HepG2 (cell line): Measurements from ENCODE around the gene ATXN2. TPM values are rescaled to one million over a fixed set of nuclear protein-coding genes. Genes with fewer than 3 reads are reported as not detected.
A peak's percentile ranks its signal among the peaks of the same experiment; 100 is the strongest.

Experiments
- ARNTL ChIP-seq: sonication (generic); formaldehyde crosslinking; IDR thresholded peaks from 2 replicates; pipeline ENCODE4 v1.4.0; 2020; ENCODE audit warnings: mild to moderate bottlenecking, missing genetic modification reagents
- CTCF ChIP-seq: sonication (generic); formaldehyde crosslinking; IDR thresholded peaks from 2 replicates; pipeline ENCODE4 v1.5.0; 2020; ENCODE audit warnings: mild to moderate bottlenecking, missing genetic modification reagents, moderate library complexity
- PATZ1 ChIP-seq: sonication (generic); formaldehyde crosslinking; IDR thresholded peaks from 2 replicates; pipeline ENCODE4 v1.4.0; 2020; ENCODE audit warnings: missing genetic modification reagents
- PRDM15 ChIP-seq: sonication (generic); formaldehyde crosslinking; IDR thresholded peaks from 2 replicates; pipeline ENCODE4 v1.4.0; 2020; ENCODE audit warnings: missing genetic modification reagents
- SMC3 ChIP-seq: IDR thresholded peaks from 2 replicates; pipeline ENCODE4 v1.6.1; 2011; ENCODE audit warnings: low read length, improper control_type of control experiment
- TARDBP ChIP-seq: sonication (generic); formaldehyde crosslinking; IDR thresholded peaks from 2 replicates; pipeline ENCODE4 v1.8.0; 2022; ENCODE audit warnings: mild to moderate bottlenecking, missing genetic modification reagents
- TMF1 ChIP-seq: sonication (generic); formaldehyde crosslinking; IDR thresholded peaks from 2 replicates; pipeline ENCODE4 v1.8.1; 2022; ENCODE audit warnings: low read depth, missing genetic modification reagents
- ZBTB40 ChIP-seq, 2 experiments: fragments of 450-650 bp in 1 of 2; sonication (generic) in 1 of 2; formaldehyde crosslinking in 1 of 2; IDR thresholded peaks; 2 replicates each; pipeline versions ENCODE4 v1.6.1 to v1.8.0; 2016 to 2022; ENCODE audit warnings: antibody characterized with exemption in 1 of 2, mild to moderate bottlenecking in 1 of 2, missing genetic modification reagents in 1 of 2
- ZNF441 ChIP-seq: sonication (generic); formaldehyde crosslinking; IDR thresholded peaks from 2 replicates; pipeline ENCODE4 v1.7.0; 2021; ENCODE audit warnings: missing genetic modification reagents, borderline replicate concordance
- ZNF652 ChIP-seq: IDR thresholded peaks from 2 replicates; pipeline ENCODE4 v1.6.1; 2016; ENCODE audit warnings: low read depth, borderline replicate concordance
- polyA plus RNA-seq, 8 experiments: library from polyadenylated mRNA; depleted of rRNA in 3 of 8; stranded (reverse) in 7 of 8; unstranded in 1 of 8; fragments of >200 nt; fragmentation: Illumina TruSeq in 4 of 8; extraction: Trizol in 4 of 8; gene quantifications; 2 replicates each; pipeline versions ENCODE4 v1.2.1 to v1.2.3, GENCODE V29; 2011 to 2016; ENCODE audit warnings: low read depth in 4 of 8, missing spikeins in 1 of 8, mixed read lengths in 1 of 8; ENCODE audit not compliant: insufficient read depth in 1 of 8
- total RNA-seq, 5 experiments: library from RNA; depleted of rRNA; stranded (reverse); fragments of >200 nt; fragmentation: Illumina TruSeq; extraction: Trizol; gene quantifications; 2 replicates each; pipeline ENCODE4 v1.2.3, GENCODE V29; 2016; ENCODE audit warnings: low read depth in 1 of 5

The ATXN2 gene
- total and polyA plus RNA-seq, 2 of the 13 experiments (the other 11 are each of a cell fraction or from before 2014, with no cell fraction given) = 18.1 to 27.1 TPM

GRCh38 chr12:111529424-111530368, 69.4 kb downstream of the ATXN2 start (continued):
- TF ChIP-seq PRDM15 (CRISPR knock-in tag) (no peak), ZBTB40 (IDR thresholded peaks at IDR 0.05) (no peak), ZBTB40 (CRISPR knock-in tag; IDR thresholded peaks at IDR 0.05) (no peak), TMF1 (CRISPR knock-in tag) (no peak), ZNF441 (CRISPR knock-in tag) (no peak), ZNF652 (CRISPR knock-in tag) (no peak), CTCF (CRISPR knock-in tag) (peak; percentile 77), SMC3 (peak; percentile 56), ARNTL (CRISPR knock-in tag) (no peak), TARDBP (no peak), PATZ1 (CRISPR knock-in tag) (0 out of 2 replicates have a peak, but pooled peaks have one; percentile 22)
